GM04504 (cell line): ENCODE results near the gene OR5T3.
"Not testable (repeated sequence)": the region's sequence is repeated elsewhere in the genome, so short reads cannot be mapped to it uniquely, and the experiment has no call there.

Source experiments
- DNase-seq: peaks from one replicate; pipeline ENCODE4 v3.0.0-alpha.2; 2012; ENCODE audit warnings: low read depth

OR5T3 gene

GRCh38 chr11:56251954-56252353 is at the start of gene OR5T3:
TSS of gene OR5T3 (plus strand) at chr11:56252254. CDS start at chr11:56252254, 0 bp downstream.
- DNase-seq, result no peak

- no peak for DNase-seq
Measured at GRCh38 chr11:56207790-56208189, 44.3 kb upstream of the OR5T3 start.

GRCh38 chr11:56214537-56214936 is 37.5 kb upstream of the OR5T3 start:
- DNase-seq, result no peak

GRCh38 chr11:56219735-56220134 is 32.3 kb upstream of the OR5T3 start:
- not testable (repeated sequence) for DNase-seq

- DNase-seq, result no peak
Measured at GRCh38 chr11:56234155-56234554, 17.9 kb upstream of the OR5T3 start, which contains the start of gene OR5T2. TSS of gene OR5T2 (minus strand) at chr11:56234255. CDS start at chr11:56233062, 1,193 bp downstream.

GRCh38 chr11:56271092-56271491 is 19.0 kb downstream of the OR5T3 start:
- DNase-seq, result no peak

GRCh38 chr11:56273854-56274253 is 21.8 kb downstream of the OR5T3 start, which contains the start of gene OR5T1:
TSS of gene OR5T1 (plus strand) at chr11:56274154. CDS start at chr11:56275639, 1,485 bp downstream.
- no peak for DNase-seq

- DNase-seq, result no peak
Measured at GRCh38 chr11:56292154-56292553, 40.1 kb downstream of the OR5T3 start, which contains the start of gene OR8H1. TSS of gene OR8H1 (minus strand) at chr11:56292254. CDS start at chr11:56291062, 1,192 bp downstream.

GRCh38 chr11:56296898-56297297 is 44.8 kb downstream of the OR5T3 start:
- no peak for DNase-seq
